Sigmoid colon (tissue), 7 donors: ENCODE results near the gene C16orf92. TPM values are rescaled to one million over a fixed set of nuclear protein-coding genes. Genes with fewer than 3 reads are reported as not detected.
"Not testable (repeated sequence)": the region's sequence is repeated elsewhere in the genome, so short reads cannot be mapped to it uniquely, and the experiment has no call there.

Source experiments
- DNase-seq: peaks from one replicate; pipeline ENCODE4 v3.0.0-alpha.2; 2019
- H3K27ac ChIP-seq, 4 donors: fragments of 200-600 bp; sonication (generic); one replicate each; pipeline ENCODE4 v1.5.1; 2016 to 2019; ENCODE audit warnings: mild to moderate bottlenecking in 1 of 4
- H3K27me3 ChIP-seq, 3 donors: fragments of 200-600 bp; sonication (generic); one replicate each; pipeline ENCODE4 v1.5.1; 2019; ENCODE audit warnings: mild to moderate bottlenecking in 1 of 3
- H3K36me3 ChIP-seq, 4 donors: fragments of 200-600 bp; sonication (generic); one replicate each; pipeline ENCODE4 v1.5.1; 2016 to 2019
- H3K4me1 ChIP-seq, 4 donors: fragments of 200-600 bp; sonication (generic); one replicate each; pipeline ENCODE4 v1.5.1; 2017 to 2019
- H3K4me3 ChIP-seq, 4 donors: fragments of 200-600 bp; sonication (generic); one replicate each; pipeline ENCODE4 v1.5.1; 2017 to 2019; ENCODE audit warnings: mild to moderate bottlenecking in 2 of 4, moderate library complexity in 1 of 4
- H3K9me3 ChIP-seq, 4 donors: fragments of 200-600 bp in 3 of 4; sonication (generic) in 3 of 4; one replicate each; pipeline versions ENCODE4 v1.5.1 to v1.6.1; 2013 to 2019
- EP300 ChIP-seq, 4 donors: sonication (generic); formaldehyde crosslinking; IDR thresholded peaks; one replicate each; pipeline ENCODE4 v1.6.1; 2017; ENCODE audit warnings: antibody characterized with exemption in 4 of 4
- POLR2A ChIP-seq, 2 donors: fragments of 450-650 bp; IDR thresholded peaks; one replicate each; pipeline ENCODE4 v1.6.1; 2016; ENCODE audit warnings: antibody characterized with exemption in 2 of 2, mild to moderate bottlenecking in 2 of 2, moderate library complexity in 2 of 2
- POLR2AphosphoS5 ChIP-seq, 4 donors: sonication (generic); formaldehyde crosslinking; IDR thresholded peaks; one replicate each; pipeline ENCODE4 v1.6.1; 2017; ENCODE audit warnings: antibody characterized with exemption in 4 of 4
- WGBS, 2 donors: extraction: QIAGEN DNeasy Blood & Tissue Kit; methylation state at CpG; one replicate each; pipeline ENCODE4 v1.1.7; 2013; 5-methylcytosine and 5-hydroxymethylcytosine counted together
- intact Hi-C: fragments of 100-400 bp; cut with DNase I; formaldehyde crosslinking; loops from one replicate; pipeline ENCODE4 v1.15.1; 2023
- polyA plus RNA-seq, 3 donors: library from polyadenylated mRNA; stranded (reverse); fragments of 200-250 nt; gene quantifications; one replicate each; pipeline ENCODE4 v1.2.3, GENCODE V29; 2013
- total RNA-seq, 4 donors: library from RNA; depleted of rRNA; stranded (reverse); fragments of >200 nt; gene quantifications; one replicate each; pipeline ENCODE4 v1.1.0, GENCODE V29; 2016
- TF ChIP-seq, protein P1 (sequence below), 4 experiments: fragments of 450-650 bp in 3 of 4; fragments of 200-600 bp in 1 of 4; IDR thresholded peaks; one replicate each; pipeline ENCODE4 v1.5.1; 2016 to 2019; ENCODE audit warnings: antibody characterized with exemption in 4 of 4, mild to moderate bottlenecking in 3 of 4, moderate library complexity in 2 of 4
- donor health status: healthy with polysubstance abuse.
- donor health status: Bipolar disorder and iron deficiency.
- donor health status: healthy.

Gene C16orf92
- total and polyA plus RNA-seq, 7 donors = not detected

DNA sequence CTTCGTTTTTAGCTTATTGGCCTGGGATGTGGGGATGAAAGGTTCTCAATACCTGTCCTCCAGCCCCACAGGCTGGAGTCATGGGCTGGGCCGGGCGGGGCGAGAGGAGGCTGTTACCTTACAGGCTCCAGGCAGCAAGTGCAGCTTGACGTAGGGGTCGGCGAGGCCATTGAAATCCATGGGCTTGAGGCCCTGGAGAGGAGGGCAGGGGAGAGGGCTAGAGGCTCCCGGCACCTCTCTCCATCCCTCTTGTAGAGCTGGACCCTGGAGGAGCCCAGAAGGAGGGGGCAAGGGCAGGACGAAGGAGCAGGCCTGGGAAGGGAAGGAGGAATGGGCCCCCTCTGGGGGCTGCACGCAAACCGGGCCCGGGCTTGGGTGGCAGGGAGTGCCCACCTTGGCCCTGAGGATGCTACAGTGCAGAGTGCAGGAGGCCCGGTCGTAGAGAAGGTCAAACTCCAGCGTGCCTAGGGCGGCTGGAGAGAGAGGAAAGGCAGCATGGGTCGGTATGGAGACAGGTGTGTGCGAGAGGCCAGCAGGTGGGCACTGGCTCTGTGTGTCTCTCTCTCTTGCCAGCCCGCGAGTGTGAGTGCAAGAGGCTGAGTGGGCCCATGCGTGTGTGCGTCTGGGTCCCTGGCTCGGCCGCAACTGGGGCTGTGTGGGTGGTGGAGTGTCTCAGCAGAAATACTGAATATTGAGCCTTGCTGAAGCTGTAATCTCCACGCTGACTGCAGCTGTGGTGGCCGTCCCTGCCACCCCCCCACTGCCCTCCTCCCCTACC is 13.7 kb upstream of the C16orf92 start:
- Histone ChIP-seq H3K9me3 (no peaks in the 10 kb centered on the region), H3K4me1 (peaks cover 0 to 28% (median 24%) of the 10 kb centered on the region in 4 donors), H3K27me3 (peaks cover 24 to 47% (median 41%) of the 10 kb centered on the region in 3 donors), H3K4me3 (no peak overlapping the region), H3K27ac (no peak overlapping the region), H3K36me3 (no peaks in the 10 kb centered on the region)
- intact Hi-C loops = no loop called here
- DNase-seq = no peak
- WGBS, 2 donors = 22 to 51% methylated on average over 26 of the region's 26 CpGs
- TF ChIP-seq POLR2AphosphoS5 (IDR thresholded peaks at IDR 0.05) = no peak
- no peak for TF ChIP-seq EP300 (IDR thresholded peaks at IDR 0.05)
- TF ChIP-seq POLR2A (IDR thresholded peaks at IDR 0.05) = no peak
- TF ChIP-seq, protein P1, sequence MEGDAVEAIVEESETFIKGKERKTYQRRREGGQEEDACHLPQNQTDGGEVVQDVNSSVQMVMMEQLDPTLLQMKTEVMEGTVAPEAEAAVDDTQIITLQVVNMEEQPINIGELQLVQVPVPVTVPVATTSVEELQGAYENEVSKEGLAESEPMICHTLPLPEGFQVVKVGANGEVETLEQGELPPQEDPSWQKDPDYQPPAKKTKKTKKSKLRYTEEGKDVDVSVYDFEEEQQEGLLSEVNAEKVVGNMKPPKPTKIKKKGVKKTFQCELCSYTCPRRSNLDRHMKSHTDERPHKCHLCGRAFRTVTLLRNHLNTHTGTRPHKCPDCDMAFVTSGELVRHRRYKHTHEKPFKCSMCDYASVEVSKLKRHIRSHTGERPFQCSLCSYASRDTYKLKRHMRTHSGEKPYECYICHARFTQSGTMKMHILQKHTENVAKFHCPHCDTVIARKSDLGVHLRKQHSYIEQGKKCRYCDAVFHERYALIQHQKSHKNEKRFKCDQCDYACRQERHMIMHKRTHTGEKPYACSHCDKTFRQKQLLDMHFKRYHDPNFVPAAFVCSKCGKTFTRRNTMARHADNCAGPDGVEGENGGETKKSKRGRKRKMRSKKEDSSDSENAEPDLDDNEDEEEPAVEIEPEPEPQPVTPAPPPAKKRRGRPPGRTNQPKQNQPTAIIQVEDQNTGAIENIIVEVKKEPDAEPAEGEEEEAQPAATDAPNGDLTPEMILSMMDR (IDR thresholded peaks at IDR 0.05) = no peak

GRCh38 chr16:30009990-30010843 is 12.8 kb upstream of the C16orf92 start:
- WGBS, 2 donors = 23 to 30% methylated on average over 34 of the region's 34 CpGs
- H3K4me1 ChIP-seq = peaks cover 0 to 23% (median 21%) of the 10 kb centered on the region in 4 donors
- no peak overlapping the region for H3K27ac ChIP-seq
- H3K4me3 ChIP-seq = peak overlapping the region in 3 of 4 donors; percentile 25 to 46 (median 40)
- no peaks in the 10 kb centered on the region for H3K9me3 ChIP-seq
- no peaks in the 10 kb centered on the region for H3K36me3 ChIP-seq
- no peak for DNase-seq
- intact Hi-C loops = no loop called here
- TF ChIP-seq POLR2AphosphoS5 (IDR thresholded peaks at IDR 0.05) (no peak), EP300 (IDR thresholded peaks at IDR 0.05) (no peak)
- TF ChIP-seq, protein P1 (IDR thresholded peaks at IDR 0.05) = no peak
- H3K27me3 ChIP-seq = peaks cover 24 to 47% (median 41%) of the 10 kb centered on the region in 3 donors

GRCh38 chr16:30010844-30011713 is 11.9 kb upstream of the C16orf92 start, which contains the start of gene DOC2A:
TSS of gene DOC2A (minus strand) at chr16:30011027. CDS start at chr16:30010222, 805 bp downstream.
- Histone ChIP-seq H3K4me1 (peaks cover 0 to 20% (median 17%) of the 10 kb centered on the region in 4 donors), H3K9me3 (no peaks in the 10 kb centered on the region), H3K36me3 (no peaks in the 10 kb centered on the region), H3K27ac (no peak within 1 kb of the TSS), H3K27me3 (peaks cover 24 to 47% (median 41%) of the 10 kb centered on the region in 3 donors), H3K4me3 (peak within 1 kb of the TSS; percentile 4 to 46 (median 32))
- no peak for DNase-seq
- no peak for TF ChIP-seq EP300 (IDR thresholded peaks at IDR 0.05)
- TF ChIP-seq POLR2A (IDR thresholded peaks at IDR 0.05) = no peak
- TF ChIP-seq, protein P1 (IDR thresholded peaks at IDR 0.05) = no peak
- no peak for TF ChIP-seq POLR2AphosphoS5 (IDR thresholded peaks at IDR 0.05)
- intact Hi-C loops = no loop called here
- 1% methylated on average over 99 of the region's 99 CpGs for WGBS, 2 donors

DNA sequence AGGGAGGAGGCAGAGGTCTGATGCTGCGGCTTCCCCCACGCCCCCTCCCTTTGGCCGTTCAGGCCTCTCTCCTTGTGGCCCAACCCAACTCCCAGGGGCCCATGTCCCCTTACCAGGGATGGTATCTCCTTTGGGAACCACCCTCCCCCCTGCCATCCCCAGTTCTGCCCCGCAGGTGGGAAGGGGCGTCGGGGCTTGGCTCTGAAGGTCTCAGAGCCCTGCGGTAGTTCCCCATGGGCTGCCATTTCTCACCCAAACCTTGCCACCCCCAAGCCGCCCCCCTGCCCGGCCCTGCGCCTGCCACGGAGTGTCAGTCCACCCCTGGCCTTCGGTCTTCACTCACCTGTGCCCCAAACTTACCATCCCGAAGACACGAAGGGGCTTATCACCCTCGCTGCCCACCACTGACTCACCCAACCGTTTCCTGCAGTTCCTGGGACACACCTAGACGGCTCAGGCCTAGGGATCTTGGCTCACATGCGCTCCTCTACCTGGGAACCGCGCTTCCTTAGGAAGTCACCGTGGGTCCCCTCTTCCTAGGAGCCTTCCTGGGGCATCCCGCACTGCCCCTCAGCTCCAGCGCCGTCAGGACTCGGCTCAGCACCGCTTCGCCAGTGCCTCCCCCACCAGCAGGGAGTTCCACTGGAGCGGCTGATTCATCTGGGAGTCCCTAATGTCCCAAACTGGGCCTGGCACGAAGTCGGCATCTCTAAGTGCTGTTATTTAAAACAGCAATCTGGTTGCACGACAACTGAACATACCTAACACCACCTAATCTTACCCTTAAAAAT is 11.1 kb upstream of the C16orf92 start:
- DNase-seq = no peak
- H3K27ac ChIP-seq = no peak overlapping the region
- WGBS, 2 donors = 29 to 59% methylated on average over 31 of the region's 31 CpGs
- H3K4me3 ChIP-seq = peak overlapping the region in 1 of 4 donors; percentile 46
- peaks cover 24 to 47% (median 41%) of the 10 kb centered on the region in 3 donors for H3K27me3 ChIP-seq
- no peak for TF ChIP-seq EP300 (IDR thresholded peaks at IDR 0.05)
- TF ChIP-seq, protein P1 (IDR thresholded peaks at IDR 0.05) = no peak
- no peak for TF ChIP-seq POLR2AphosphoS5 (IDR thresholded peaks at IDR 0.05)
- TF ChIP-seq POLR2A (IDR thresholded peaks at IDR 0.05) = no peak
- intact Hi-C loops = no loop called here
- H3K36me3 ChIP-seq = no peaks in the 10 kb centered on the region
- H3K4me1 ChIP-seq = peaks cover 0 to 20% (median 17%) of the 10 kb centered on the region in 4 donors
- no peaks in the 10 kb centered on the region for H3K9me3 ChIP-seq

- WGBS, 2 donors = 81 to 82% methylated on average over 14 of the region's 14 CpGs
- H3K4me1 ChIP-seq = peaks cover 0 to 20% (median 17%) of the 10 kb centered on the region in 4 donors
Measured at GRCh38 chr16:30012598-30012997, 10.4 kb upstream of the C16orf92 start.

DNA sequence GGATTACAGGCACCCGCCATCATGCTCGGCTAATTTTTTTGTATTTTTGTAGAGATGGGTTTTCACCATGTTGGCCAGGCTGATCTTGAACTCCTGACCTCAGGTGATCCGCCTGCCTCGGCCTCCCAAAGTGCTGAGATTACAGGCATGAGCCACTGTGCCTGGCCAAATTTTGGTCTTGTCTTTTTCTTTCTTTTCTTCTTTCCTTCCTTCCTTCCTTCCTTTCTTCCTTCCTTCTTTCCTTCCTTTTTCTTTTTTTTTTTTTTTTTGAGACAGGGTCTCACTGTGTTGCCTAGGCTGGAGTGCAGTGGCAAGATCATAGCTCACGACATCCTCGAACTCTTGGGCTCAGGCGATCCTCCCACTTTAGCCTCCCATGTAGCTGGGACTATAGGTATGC is 7.5 kb upstream of the C16orf92 start:
- H3K36me3 ChIP-seq, H3K9me3 ChIP-seq, intact Hi-C loops, DNase-seq, H3K27ac ChIP-seq, H3K4me3 ChIP-seq: not testable (repeated sequence)
- Histone ChIP-seq H3K27me3 (peaks cover 17 to 24% (median 24%) of the 10 kb centered on the region in 3 donors), H3K4me1 (peaks cover 0 to 13% (median 11%) of the 10 kb centered on the region in 4 donors)
- WGBS, 2 donors = 92 to 94% methylated on average over 7 of the region's 7 CpGs

More at GRCh38 chr16:30012598-30012997, 10.4 kb upstream of the C16orf92 start:
- DNase-seq, H3K27ac ChIP-seq, H3K36me3 ChIP-seq, intact Hi-C loops, H3K9me3 ChIP-seq, H3K4me3 ChIP-seq: not testable (repeated sequence)
- peaks cover 24 to 47% (median 41%) of the 10 kb centered on the region in 3 donors for H3K27me3 ChIP-seq
